Measurements from ENCODE around the gene RPS6KA5.

The RPS6KA5 gene

DNA sequence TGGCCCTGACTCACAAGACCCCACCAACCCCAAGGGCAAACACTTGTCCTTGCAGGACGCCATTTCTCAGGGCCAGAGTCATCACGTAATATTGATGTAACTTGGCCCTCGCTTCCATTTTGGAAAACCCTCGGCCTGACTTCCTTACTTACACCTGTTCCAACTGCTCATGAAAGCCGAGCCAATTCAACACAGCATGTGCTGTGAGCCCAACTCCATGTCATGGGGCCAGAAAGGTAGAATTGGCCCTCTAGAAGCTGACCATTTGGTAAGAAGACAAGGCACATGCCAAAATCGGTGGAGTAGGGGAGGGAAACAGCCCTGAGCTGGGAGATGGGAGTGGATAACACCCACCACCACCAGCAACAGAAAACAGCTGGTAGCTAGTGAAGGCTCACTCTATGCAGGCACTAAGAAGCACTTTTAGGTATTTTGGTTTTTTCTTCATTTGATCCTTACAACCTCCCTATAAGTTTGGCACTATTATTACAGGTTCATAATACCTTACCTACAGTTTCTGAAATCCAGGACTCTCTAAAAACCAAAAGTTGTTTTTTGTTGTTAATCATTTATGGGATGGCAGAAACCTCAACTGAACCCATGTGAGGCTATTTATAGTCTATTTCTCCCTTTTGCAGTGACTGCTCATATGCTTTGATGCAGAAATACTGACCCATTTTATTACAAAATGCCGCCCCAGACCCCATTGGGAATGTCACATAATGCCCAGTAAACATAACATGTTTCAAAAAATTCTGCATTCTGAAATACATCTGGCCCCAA lies 250.7 kb downstream of the RPS6KA5 start:
- no peaks in the 10 kb centered on the region for H3K36me3 ChIP-seq (ENCODE audit: control insufficient read depth, low read depth, low read length)
- no peak overlapping the region for H3K4me3 ChIP-seq (ENCODE audit: low read length)
- no peaks in the 10 kb centered on the region for H3K9me3 ChIP-seq (ENCODE audit: control insufficient read depth, low read depth, low read length)
- no peaks in the 10 kb centered on the region for H3K4me1 ChIP-seq (ENCODE audit: control insufficient read depth, low read depth, low read length)
- peaks cover 4% of the 10 kb centered on the region for H3K27me3 ChIP-seq (ENCODE audit: control insufficient read depth, insufficient read depth, low read length)
- H3K9ac ChIP-seq (ENCODE audit: low read length): no peak overlapping the region
- no peak overlapping the region for H3K27ac ChIP-seq (ENCODE audit: low read length)

- H3K27me3 ChIP-seq (ENCODE audit: control insufficient read depth, insufficient read depth, low read length): no peaks in the 10 kb centered on the region
- no peak overlapping the region for H3K27ac ChIP-seq (ENCODE audit: low read length)
- H3K9ac ChIP-seq (ENCODE audit: low read length): no peak overlapping the region
- H3K36me3 ChIP-seq (ENCODE audit: control insufficient read depth, low read depth, low read length): no peaks in the 10 kb centered on the region
- no peak overlapping the region for H3K4me3 ChIP-seq (ENCODE audit: low read length)
- no peaks in the 10 kb centered on the region for H3K9me3 ChIP-seq (ENCODE audit: control insufficient read depth, low read depth, low read length)
- no peaks in the 10 kb centered on the region for H3K4me1 ChIP-seq (ENCODE audit: control insufficient read depth, low read depth, low read length)
Measured at GRCh38 chr14:90808759-90809529, 251.5 kb downstream of the RPS6KA5 start.

- Histone ChIP-seq H3K27ac (ENCODE audit: low read length) (no peak overlapping the region), H3K36me3 (ENCODE audit: control insufficient read depth, low read depth, low read length) (no peaks in the 10 kb centered on the region), H3K27me3 (ENCODE audit: control insufficient read depth, insufficient read depth, low read length) (no peaks in the 10 kb centered on the region), H3K4me3 (ENCODE audit: low read length) (no peak overlapping the region), H3K4me1 (ENCODE audit: control insufficient read depth, low read depth, low read length) (no peaks in the 10 kb centered on the region), H3K9ac (ENCODE audit: low read length) (no peak overlapping the region), H3K9me3 (ENCODE audit: control insufficient read depth, low read depth, low read length) (no peaks in the 10 kb centered on the region)
Measured at GRCh38 chr14:90807060-90807459, 253.4 kb downstream of the RPS6KA5 start.

DNA sequence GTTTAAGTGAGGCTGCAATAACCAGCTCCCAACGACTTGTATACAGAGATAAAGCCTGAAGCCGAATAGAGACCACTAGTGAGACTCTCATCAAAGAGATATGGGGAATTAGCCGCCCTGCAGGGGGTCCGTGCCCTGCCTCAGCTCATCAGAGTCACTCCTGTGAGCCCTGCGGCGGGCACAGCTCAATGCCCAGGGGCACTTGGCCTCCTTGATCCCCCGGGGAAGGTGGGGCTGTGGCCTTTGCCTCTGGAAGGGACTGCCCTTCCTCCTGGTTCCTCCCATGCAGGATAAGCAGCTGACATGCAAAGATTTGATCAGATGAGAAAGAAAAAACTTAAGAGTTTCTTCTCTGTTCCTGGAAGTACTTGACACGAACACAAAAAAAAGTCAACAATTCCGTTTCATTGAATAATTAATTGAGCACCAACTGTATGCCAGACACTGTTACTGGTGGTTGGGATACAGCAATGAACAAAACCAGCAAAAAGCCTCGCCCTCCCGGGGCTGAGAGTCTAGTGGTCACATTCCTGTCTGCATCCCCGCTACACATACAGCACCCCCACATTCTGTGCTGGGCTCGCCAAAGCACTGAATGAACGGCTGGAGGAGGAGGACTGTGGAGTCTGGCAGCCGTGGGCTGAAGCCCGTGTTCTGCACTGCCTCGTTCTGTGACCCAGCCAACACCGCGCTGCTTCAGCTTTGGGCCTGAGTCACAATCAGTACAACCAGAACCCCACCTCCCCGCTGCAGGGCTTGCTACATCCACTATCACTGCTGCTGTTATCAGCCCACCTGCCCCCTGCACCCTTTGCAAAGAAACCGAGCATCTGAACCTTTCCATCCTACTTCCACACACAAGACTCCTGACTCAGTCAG lies 254.5 kb downstream of the RPS6KA5 start:
- no peaks in the 10 kb centered on the region for H3K9me3 ChIP-seq (ENCODE audit: control insufficient read depth, low read depth, low read length)
- H3K9ac ChIP-seq (ENCODE audit: low read length): no peak overlapping the region
- no peaks in the 10 kb centered on the region for H3K4me1 ChIP-seq (ENCODE audit: control insufficient read depth, low read depth, low read length)
- no peaks in the 10 kb centered on the region for H3K27me3 ChIP-seq (ENCODE audit: control insufficient read depth, insufficient read depth, low read length)
- H3K27ac ChIP-seq (ENCODE audit: low read length): no peak overlapping the region
- H3K36me3 ChIP-seq (ENCODE audit: control insufficient read depth, low read depth, low read length): no peaks in the 10 kb centered on the region
- H3K4me3 ChIP-seq (ENCODE audit: low read length): no peak overlapping the region

DNA sequence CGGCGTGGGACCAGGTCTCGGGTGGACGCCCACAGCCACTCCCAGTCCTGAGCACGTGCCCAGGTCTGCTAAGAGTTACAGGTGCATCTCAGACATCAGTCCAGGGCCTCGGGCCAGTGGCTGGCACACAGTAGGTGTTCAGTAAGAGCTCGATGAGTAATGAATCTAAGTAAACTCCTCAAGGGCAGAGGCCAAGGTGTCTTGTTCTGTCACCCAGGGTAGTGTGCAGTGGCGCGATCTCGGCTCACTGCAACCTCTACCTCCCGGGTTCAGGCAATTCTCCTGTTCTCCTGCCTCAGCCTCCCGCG lies 255.4 kb downstream of the RPS6KA5 start:
- Histone ChIP-seq H3K4me3 (ENCODE audit: low read length) (no peak overlapping the region), H3K9me3 (ENCODE audit: control insufficient read depth, low read depth, low read length) (no peaks in the 10 kb centered on the region), H3K4me1 (ENCODE audit: control insufficient read depth, low read depth, low read length) (no peaks in the 10 kb centered on the region), H3K36me3 (ENCODE audit: control insufficient read depth, low read depth, low read length) (no peaks in the 10 kb centered on the region), H3K9ac (ENCODE audit: low read length) (no peak overlapping the region), H3K27ac (ENCODE audit: low read length) (no peak overlapping the region), H3K27me3 (ENCODE audit: control insufficient read depth, insufficient read depth, low read length) (no peaks in the 10 kb centered on the region)

DNA sequence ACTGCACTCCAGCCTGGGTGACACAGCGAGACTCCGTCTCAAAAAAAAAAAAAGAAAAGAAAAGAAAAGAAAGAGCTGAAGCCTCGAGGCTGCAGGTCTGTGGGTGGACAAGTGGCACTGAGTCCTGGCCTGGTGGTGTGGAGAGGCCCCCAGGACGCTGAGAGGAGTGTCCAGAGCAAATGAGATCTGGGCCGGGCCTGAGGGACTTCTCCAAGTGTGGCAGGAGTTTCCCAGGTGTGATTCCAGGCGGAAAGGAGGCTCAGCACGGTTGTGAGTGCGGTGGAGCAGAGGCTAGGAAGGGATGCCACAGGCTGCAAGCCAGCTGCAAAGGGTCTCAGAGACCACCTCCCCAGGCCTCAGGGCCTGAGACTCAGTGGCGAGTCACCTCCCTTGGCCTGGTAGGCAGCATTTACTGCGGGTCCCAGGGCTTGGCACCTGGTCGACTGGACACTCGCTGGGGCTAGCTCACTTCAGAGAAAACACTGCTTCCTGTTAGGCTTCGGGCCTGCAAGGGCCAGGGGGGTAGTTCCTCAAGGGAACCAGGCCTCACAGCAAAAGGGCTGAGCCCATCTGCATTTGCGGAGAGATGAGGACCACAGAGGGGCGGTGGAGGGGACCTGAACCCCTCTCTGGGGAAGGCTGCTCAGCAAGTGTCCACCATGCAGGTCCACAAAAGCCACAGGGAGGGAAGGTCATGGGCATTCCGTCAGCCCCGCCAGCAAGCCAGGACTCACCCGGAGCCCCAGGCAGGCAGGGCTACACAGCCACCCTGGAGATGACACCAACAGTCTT lies 256.0 kb downstream of the RPS6KA5 start:
- H3K9ac ChIP-seq (ENCODE audit: low read length): no peak overlapping the region
- H3K4me3 ChIP-seq (ENCODE audit: low read length): no peak overlapping the region
- H3K9me3 ChIP-seq (ENCODE audit: control insufficient read depth, low read depth, low read length): no peaks in the 10 kb centered on the region
- no peak overlapping the region for H3K27ac ChIP-seq (ENCODE audit: low read length)
- H3K27me3 ChIP-seq (ENCODE audit: control insufficient read depth, insufficient read depth, low read length): no peaks in the 10 kb centered on the region
- no peaks in the 10 kb centered on the region for H3K4me1 ChIP-seq (ENCODE audit: control insufficient read depth, low read depth, low read length)
- no peaks in the 10 kb centered on the region for H3K36me3 ChIP-seq (ENCODE audit: control insufficient read depth, low read depth, low read length)

- no peaks in the 10 kb centered on the region for H3K27me3 ChIP-seq (ENCODE audit: control insufficient read depth, insufficient read depth, low read length)
- no peak overlapping the region for H3K27ac ChIP-seq (ENCODE audit: low read length)
- no peaks in the 10 kb centered on the region for H3K4me1 ChIP-seq (ENCODE audit: control insufficient read depth, low read depth, low read length)
- no peak overlapping the region for H3K4me3 ChIP-seq (ENCODE audit: low read length)
- no peaks in the 10 kb centered on the region for H3K9me3 ChIP-seq (ENCODE audit: control insufficient read depth, low read depth, low read length)
- H3K36me3 ChIP-seq (ENCODE audit: control insufficient read depth, low read depth, low read length): no peaks in the 10 kb centered on the region
- H3K9ac ChIP-seq (ENCODE audit: low read length): no peak overlapping the region
Measured at GRCh38 chr14:90803249-90803648, 257.2 kb downstream of the RPS6KA5 start.

- no peak overlapping the region for H3K9ac ChIP-seq (ENCODE audit: low read length)
- no peaks in the 10 kb centered on the region for H3K9me3 ChIP-seq (ENCODE audit: control insufficient read depth, low read depth, low read length)
- no peak overlapping the region for H3K27ac ChIP-seq (ENCODE audit: low read length)
- no peaks in the 10 kb centered on the region for H3K36me3 ChIP-seq (ENCODE audit: control insufficient read depth, low read depth, low read length)
- H3K4me3 ChIP-seq (ENCODE audit: low read length): no peak overlapping the region
- no peaks in the 10 kb centered on the region for H3K27me3 ChIP-seq (ENCODE audit: control insufficient read depth, insufficient read depth, low read length)
- no peaks in the 10 kb centered on the region for H3K4me1 ChIP-seq (ENCODE audit: control insufficient read depth, low read depth, low read length)
Measured at GRCh38 chr14:90799420-90799819, 261.0 kb downstream of the RPS6KA5 start.

GRCh38 chr14:90797919-90798318 lies 262.5 kb downstream of the RPS6KA5 start:
- Histone ChIP-seq H3K4me3 (ENCODE audit: low read length) (no peak overlapping the region), H3K36me3 (ENCODE audit: control insufficient read depth, low read depth, low read length) (no peaks in the 10 kb centered on the region), H3K9ac (ENCODE audit: low read length) (no peak overlapping the region), H3K4me1 (ENCODE audit: control insufficient read depth, low read depth, low read length) (no peaks in the 10 kb centered on the region), H3K27me3 (ENCODE audit: control insufficient read depth, insufficient read depth, low read length) (no peaks in the 10 kb centered on the region), H3K9me3 (ENCODE audit: control insufficient read depth, low read depth, low read length) (no peaks in the 10 kb centered on the region), H3K27ac (ENCODE audit: low read length) (no peak overlapping the region)
